GM12801 (cell line): ENCODE data around the gene EDAR.

ENCODE experiments used
- TF ChIP-seq, protein P1 (sequence below): IDR thresholded peaks from one replicate; pipeline ENCODE4 v1.5.1; 2011; ENCODE audit warnings: control low read depth; ENCODE audit not compliant: insufficient read length; ENCODE audit errors: extremely low read depth

EDAR gene

DNA sequence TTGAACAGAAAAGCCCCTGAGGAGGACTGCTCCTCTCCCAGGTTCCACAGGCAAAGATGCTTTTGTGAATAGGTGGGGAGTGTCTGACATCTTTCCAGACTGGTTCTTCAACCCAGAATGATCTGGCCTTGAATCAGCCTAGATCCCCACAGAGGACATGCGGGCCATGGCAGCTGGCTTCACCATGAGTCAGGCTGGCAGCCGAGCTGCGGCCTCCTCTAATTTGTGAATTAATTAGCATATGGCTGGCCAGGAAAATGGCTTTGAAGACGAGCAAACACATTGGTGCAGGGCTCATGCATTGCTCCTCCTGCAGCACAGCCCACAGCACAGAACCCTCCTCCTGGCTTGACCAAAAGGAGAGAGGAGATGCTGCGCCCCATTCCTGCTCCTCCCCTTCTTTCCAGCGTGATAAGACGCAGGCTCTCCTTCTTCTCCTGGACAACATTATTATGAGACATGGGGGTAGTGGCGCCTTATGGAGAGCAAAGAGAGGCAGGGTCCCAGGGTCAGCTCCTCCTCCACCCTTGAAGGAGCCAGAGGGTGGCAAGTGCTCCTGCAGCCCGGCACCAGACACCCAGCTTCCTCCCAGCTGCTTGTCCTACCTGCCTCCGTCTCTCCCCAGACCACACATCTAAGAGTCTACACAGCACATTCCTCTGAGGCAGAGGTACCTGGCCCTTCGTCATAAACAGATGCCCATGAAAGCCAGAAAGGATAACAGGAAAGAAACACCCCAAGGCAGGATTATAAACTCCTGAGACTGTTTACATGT lies 66.7 kb downstream of the EDAR start:
- TF ChIP-seq, protein P1, sequence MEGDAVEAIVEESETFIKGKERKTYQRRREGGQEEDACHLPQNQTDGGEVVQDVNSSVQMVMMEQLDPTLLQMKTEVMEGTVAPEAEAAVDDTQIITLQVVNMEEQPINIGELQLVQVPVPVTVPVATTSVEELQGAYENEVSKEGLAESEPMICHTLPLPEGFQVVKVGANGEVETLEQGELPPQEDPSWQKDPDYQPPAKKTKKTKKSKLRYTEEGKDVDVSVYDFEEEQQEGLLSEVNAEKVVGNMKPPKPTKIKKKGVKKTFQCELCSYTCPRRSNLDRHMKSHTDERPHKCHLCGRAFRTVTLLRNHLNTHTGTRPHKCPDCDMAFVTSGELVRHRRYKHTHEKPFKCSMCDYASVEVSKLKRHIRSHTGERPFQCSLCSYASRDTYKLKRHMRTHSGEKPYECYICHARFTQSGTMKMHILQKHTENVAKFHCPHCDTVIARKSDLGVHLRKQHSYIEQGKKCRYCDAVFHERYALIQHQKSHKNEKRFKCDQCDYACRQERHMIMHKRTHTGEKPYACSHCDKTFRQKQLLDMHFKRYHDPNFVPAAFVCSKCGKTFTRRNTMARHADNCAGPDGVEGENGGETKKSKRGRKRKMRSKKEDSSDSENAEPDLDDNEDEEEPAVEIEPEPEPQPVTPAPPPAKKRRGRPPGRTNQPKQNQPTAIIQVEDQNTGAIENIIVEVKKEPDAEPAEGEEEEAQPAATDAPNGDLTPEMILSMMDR = no peak

GRCh38 chr2:108921096-108922030 lies 67.7 kb downstream of the EDAR start:
- TF ChIP-seq, protein P1 = no peak

DNA sequence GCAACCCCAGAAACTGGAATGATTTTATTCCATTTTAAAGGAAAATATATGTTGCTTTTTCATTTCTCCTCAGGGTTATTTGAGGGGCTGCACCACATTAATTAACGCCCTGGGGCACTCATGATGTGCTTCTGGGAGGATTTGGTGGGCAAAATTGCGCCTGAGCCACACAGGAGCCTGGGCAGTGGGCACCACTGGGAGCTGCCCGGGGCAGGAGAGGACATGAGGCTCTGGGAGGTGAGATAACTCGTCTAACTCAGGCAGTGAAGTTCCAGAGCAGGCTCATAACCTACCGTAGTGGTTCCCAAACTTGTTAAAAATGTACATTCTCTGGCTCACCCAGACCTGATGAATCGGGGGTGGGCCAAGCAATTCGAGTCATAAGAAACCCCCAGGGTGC lies 68.3 kb downstream of the EDAR start:
- TF ChIP-seq, protein P1 = no peak

- TF ChIP-seq, protein P1 = no peak
These were observed 69.2 kb downstream of the EDAR start for GRCh38 chr2:108919571-108920373.

DNA sequence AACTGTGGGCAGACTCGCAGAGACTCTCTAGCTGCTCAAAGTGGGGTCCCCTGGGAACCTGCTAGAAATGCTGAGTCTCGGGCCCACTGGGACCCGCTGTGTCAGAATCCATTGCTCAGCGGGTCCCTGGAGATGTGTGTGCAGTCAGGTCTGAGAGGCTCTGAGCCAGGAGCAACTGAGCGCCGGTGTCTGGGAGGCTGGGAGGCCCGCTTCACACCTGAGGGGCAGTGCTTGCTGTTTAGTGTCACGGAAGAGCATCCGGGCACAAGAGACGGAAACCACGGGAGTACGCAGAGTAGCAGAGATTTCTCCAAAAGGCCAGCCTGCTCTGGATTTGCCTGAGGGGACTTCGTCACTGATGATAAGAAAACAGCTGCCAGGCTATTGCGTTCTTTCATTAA lies 70.1 kb downstream of the EDAR start:
- TF ChIP-seq, protein P1 = no peak

GRCh38 chr2:108918156-108918874 lies 70.7 kb downstream of the EDAR start:
- TF ChIP-seq, protein P1 = no peak
